ENCODE measurements around the gene ACTA2.

GRCh38 chr10:88966797-88967196 is 14.2 kb upstream of the ACTA2 start:
- no peak for TF ChIP-seq CTCF (IDR thresholded peaks at IDR 0.05)
- no peak for TF ChIP-seq POLR2AphosphoS5 (IDR thresholded peaks at IDR 0.05)
